ENCODE results near the gene PAX3. TPM values are rescaled to one million over a fixed set of nuclear protein-coding genes. Genes with fewer than 3 reads are reported as not detected.

PAX3 gene
- total RNA-seq, 1 experiment from 2014 or later, result not detected

DNA sequence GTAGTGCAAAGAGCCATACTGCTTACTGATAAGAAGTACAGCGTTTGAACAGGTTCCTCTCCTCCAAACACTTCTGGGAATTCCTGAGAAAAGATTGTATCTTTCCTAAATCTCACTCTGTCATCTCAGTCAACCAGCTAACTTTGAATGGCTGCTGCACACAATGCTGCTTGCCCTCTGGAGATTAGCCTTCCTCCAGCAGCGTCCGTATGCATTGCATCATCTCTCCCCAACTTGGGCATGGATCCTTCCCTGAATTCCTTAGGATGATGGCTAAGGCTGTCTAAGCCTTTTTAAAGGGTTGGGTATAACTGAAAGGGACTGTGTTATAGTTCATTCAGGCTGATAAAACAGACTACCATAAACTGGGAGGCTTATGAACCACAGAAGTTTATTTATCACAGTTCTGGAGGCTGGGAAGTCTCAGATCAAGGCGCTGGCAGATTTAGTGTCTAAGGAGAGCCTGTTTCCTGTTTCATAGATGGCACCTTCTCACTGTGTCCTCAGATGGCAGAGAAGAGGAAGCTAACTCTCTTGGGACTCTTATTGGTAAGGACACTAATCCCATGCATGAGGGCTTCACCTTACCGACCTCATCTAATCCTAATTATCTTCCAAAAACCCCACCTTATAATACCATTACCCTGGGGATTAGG is 105.3 kb downstream of the PAX3 start:
- ChIA-PET CTCF (no interaction called here), POLR2A (no interaction called here)
- DNase-seq (ENCODE audit: low spot score), result no peak
- TF ChIP-seq, protein P1, sequence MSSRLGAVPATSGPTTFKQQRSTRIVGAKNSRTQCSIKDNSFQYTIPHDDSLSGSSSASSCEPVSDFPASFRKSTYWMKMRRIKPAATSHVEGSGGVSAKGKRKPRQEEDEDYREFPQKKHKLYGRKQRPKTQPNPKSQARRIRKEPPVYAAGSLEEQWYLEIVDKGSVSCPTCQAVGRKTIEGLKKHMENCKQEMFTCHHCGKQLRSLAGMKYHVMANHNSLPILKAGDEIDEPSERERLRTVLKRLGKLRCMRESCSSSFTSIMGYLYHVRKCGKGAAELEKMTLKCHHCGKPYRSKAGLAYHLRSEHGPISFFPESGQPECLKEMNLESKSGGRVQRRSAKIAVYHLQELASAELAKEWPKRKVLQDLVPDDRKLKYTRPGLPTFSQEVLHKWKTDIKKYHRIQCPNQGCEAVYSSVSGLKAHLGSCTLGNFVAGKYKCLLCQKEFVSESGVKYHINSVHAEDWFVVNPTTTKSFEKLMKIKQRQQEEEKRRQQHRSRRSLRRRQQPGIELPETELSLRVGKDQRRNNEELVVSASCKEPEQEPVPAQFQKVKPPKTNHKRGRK (CRISPR knock-in tag; IDR thresholded peaks at IDR 0.05; ENCODE audit: borderline replicate concordance), result no peak
- TF ChIP-seq CREM (CRISPR knock-in tag; IDR thresholded peaks at IDR 0.05), result no peak
- no peak for TF ChIP-seq NR3C1 (CRISPR knock-in tag; conservative IDR thresholded peaks at IDR 0.05; ENCODE audit: low read depth)
- TF ChIP-seq CBFB (CRISPR knock-in tag; IDR thresholded peaks at IDR 0.05; ENCODE audit: low read depth), result no peak
- no peak for TF ChIP-seq IRF2 (CRISPR knock-in tag; IDR thresholded peaks at IDR 0.05; ENCODE audit: borderline replicate concordance, low read depth)
- no peak for TF ChIP-seq MXD4 (CRISPR knock-in tag; IDR thresholded peaks at IDR 0.05; ENCODE audit: borderline replicate concordance)
- no peak for TF ChIP-seq NR1H2 (CRISPR knock-in tag; IDR thresholded peaks at IDR 0.05)
- TF ChIP-seq OVOL2 (CRISPR knock-in tag; IDR thresholded peaks at IDR 0.05; ENCODE audit: borderline replicate concordance), result no peak
- TF ChIP-seq, protein P2, sequence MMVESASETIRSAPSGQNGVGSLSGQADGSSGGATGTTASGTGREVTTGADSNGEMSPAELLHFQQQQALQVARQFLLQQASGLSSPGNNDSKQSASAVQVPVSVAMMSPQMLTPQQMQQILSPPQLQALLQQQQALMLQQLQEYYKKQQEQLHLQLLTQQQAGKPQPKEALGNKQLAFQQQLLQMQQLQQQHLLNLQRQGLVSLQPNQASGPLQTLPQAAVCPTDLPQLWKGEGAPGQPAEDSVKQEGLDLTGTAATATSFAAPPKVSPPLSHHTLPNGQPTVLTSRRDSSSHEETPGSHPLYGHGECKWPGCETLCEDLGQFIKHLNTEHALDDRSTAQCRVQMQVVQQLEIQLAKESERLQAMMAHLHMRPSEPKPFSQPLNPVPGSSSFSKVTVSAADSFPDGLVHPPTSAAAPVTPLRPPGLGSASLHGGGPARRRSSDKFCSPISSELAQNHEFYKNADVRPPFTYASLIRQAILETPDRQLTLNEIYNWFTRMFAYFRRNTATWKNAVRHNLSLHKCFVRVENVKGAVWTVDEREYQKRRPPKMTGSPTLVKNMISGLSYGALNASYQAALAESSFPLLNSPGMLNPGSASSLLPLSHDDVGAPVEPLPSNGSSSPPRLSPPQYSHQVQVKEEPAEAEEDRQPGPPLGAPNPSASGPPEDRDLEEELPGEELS (CRISPR knock-in tag; IDR thresholded peaks at IDR 0.05), result no peak
- no peak for TF ChIP-seq FOXK1 (CRISPR knock-in tag; IDR thresholded peaks at IDR 0.05)
- TF ChIP-seq SMAD4 (CRISPR knock-in tag; IDR thresholded peaks at IDR 0.05), result no peak
- no peak for TF ChIP-seq ETV6 (CRISPR knock-in tag; IDR thresholded peaks at IDR 0.05)
- TF ChIP-seq, protein P3, sequence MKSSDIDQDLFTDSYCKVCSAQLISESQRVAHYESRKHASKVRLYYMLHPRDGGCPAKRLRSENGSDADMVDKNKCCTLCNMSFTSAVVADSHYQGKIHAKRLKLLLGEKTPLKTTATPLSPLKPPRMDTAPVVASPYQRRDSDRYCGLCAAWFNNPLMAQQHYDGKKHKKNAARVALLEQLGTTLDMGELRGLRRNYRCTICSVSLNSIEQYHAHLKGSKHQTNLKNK (CRISPR knock-in tag; IDR thresholded peaks at IDR 0.05), result no peak
- TF ChIP-seq FOXJ3 (CRISPR knock-in tag; IDR thresholded peaks at IDR 0.05; ENCODE audit: borderline replicate concordance), result no peak
- TF ChIP-seq EMX1 (CRISPR knock-in tag; IDR thresholded peaks at IDR 0.05), result no peak
- TF ChIP-seq, protein P4, sequence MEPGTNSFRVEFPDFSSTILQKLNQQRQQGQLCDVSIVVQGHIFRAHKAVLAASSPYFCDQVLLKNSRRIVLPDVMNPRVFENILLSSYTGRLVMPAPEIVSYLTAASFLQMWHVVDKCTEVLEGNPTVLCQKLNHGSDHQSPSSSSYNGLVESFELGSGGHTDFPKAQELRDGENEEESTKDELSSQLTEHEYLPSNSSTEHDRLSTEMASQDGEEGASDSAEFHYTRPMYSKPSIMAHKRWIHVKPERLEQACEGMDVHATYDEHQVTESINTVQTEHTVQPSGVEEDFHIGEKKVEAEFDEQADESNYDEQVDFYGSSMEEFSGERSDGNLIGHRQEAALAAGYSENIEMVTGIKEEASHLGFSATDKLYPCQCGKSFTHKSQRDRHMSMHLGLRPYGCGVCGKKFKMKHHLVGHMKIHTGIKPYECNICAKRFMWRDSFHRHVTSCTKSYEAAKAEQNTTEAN (CRISPR knock-in tag; IDR thresholded peaks at IDR 0.05), result no peak
- no peak for TF ChIP-seq ZNF671 (CRISPR knock-in tag; IDR thresholded peaks at IDR 0.05)
- TF ChIP-seq, protein P5, sequence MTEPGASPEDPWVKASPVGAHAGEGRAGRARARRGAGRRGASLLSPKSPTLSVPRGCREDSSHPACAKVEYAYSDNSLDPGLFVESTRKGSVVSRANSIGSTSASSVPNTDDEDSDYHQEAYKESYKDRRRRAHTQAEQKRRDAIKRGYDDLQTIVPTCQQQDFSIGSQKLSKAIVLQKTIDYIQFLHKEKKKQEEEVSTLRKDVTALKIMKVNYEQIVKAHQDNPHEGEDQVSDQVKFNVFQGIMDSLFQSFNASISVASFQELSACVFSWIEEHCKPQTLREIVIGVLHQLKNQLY (CRISPR knock-in tag; IDR thresholded peaks at IDR 0.05), result no peak
- TF ChIP-seq, protein P6, sequence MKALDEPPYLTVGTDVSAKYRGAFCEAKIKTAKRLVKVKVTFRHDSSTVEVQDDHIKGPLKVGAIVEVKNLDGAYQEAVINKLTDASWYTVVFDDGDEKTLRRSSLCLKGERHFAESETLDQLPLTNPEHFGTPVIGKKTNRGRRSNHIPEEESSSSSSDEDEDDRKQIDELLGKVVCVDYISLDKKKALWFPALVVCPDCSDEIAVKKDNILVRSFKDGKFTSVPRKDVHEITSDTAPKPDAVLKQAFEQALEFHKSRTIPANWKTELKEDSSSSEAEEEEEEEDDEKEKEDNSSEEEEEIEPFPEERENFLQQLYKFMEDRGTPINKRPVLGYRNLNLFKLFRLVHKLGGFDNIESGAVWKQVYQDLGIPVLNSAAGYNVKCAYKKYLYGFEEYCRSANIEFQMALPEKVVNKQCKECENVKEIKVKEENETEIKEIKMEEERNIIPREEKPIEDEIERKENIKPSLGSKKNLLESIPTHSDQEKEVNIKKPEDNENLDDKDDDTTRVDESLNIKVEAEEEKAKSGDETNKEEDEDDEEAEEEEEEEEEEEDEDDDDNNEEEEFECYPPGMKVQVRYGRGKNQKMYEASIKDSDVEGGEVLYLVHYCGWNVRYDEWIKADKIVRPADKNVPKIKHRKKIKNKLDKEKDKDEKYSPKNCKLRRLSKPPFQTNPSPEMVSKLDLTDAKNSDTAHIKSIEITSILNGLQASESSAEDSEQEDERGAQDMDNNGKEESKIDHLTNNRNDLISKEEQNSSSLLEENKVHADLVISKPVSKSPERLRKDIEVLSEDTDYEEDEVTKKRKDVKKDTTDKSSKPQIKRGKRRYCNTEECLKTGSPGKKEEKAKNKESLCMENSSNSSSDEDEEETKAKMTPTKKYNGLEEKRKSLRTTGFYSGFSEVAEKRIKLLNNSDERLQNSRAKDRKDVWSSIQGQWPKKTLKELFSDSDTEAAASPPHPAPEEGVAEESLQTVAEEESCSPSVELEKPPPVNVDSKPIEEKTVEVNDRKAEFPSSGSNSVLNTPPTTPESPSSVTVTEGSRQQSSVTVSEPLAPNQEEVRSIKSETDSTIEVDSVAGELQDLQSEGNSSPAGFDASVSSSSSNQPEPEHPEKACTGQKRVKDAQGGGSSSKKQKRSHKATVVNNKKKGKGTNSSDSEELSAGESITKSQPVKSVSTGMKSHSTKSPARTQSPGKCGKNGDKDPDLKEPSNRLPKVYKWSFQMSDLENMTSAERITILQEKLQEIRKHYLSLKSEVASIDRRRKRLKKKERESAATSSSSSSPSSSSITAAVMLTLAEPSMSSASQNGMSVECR (CRISPR knock-in tag; IDR thresholded peaks at IDR 0.05; ENCODE audit: borderline replicate concordance), result no peak
- H3K36me3 Mint-ChIP-seq, result no peaks in the 10 kb centered on the region
- no peak overlapping the region for H3K27ac Mint-ChIP-seq
- H3K9me3 Mint-ChIP-seq, result no peaks in the 10 kb centered on the region
- H3K27me3 Mint-ChIP-seq (ENCODE audit: low read depth), result peaks cover 2% of the 10 kb centered on the region; the same call in 1 of the 2 replicates
- peaks cover 7% of the 10 kb centered on the region for H3K4me1 Mint-ChIP-seq
- ATAC-seq, result no peak
- H3K4me3 Mint-ChIP-seq, result no peak overlapping the region

All from WTC11 (cell line).